K562 (cell line): ENCODE measurements around the gene GSTA5.

Source experiments
- CHD2 ChIP-seq: IDR thresholded peaks from 2 replicates; pipeline ENCODE4 v1.6.1; 2011; ENCODE audit warnings: low read depth, low read length
- JUND ChIP-seq, 2 experiments: IDR thresholded peaks; 2 replicates in 1 of 2; 3 replicates in 1 of 2; pipeline ENCODE4 v1.6.1; 2011; ENCODE audit warnings: borderline replicate concordance in 2 of 2, low read depth in 2 of 2, low read length in 2 of 2, improper control_type of control experiment in 1 of 2, missing biosample characterization in 1 of 2, missing genetic modification characterization in 1 of 2, missing genetic modification reagents in 1 of 2
- SNIP1 ChIP-seq: fragments of 450-650 bp; IDR thresholded peaks from 2 replicates; pipeline ENCODE4 v1.7.1; 2017; ENCODE audit warnings: low read depth, mild to moderate bottlenecking
- UBTF ChIP-seq, 2 experiments: IDR thresholded peaks; 2 replicates each; pipeline ENCODE4 v1.6.1; 2012; ENCODE audit warnings: improper control_type of control experiment in 2 of 2, low read depth in 2 of 2, low read length in 2 of 2, borderline replicate concordance in 1 of 2

- TF ChIP-seq JUND (IDR thresholded peaks at IDR 0.05; ENCODE audit: borderline replicate concordance, low read depth, low read length), result no peak
- no peak for TF ChIP-seq JUND (tag; IDR thresholded peaks at IDR 0.05; ENCODE audit: borderline replicate concordance, low read depth, low read length)
- no peak for TF ChIP-seq SNIP1
- no peak for TF ChIP-seq UBTF (IDR thresholded peaks at IDR 0.05; ENCODE audit: borderline replicate concordance in 1 of 2, low read depth in 2 of 2, low read length in 2 of 2)
- TF ChIP-seq CHD2, result no peak
Measured at GRCh38 chr6:52876056-52876787, 35.6 kb upstream of the GSTA5 start.
